A673 (cell line): Measurements from ENCODE around the gene SGF29. TPM values are rescaled to one million over a fixed set of nuclear protein-coding genes. Genes with fewer than 3 reads are reported as not detected.
"Not testable (repeated sequence)": the region's sequence is repeated elsewhere in the genome, so short reads cannot be mapped to it uniquely, and the experiment has no call there.

Experiments
- BruUV-seq: library from RNA; stranded (reverse); fragments of 400-500 nt; replicated peaks from 2 replicates; lab custom pipeline; 2021; lab: Mats Ljungman, UMichigan
- CTCF ChIA-PET: fragments of 300-600 bp; sonication (Branson Sonifier 250); formaldehyde crosslinking; loops from one replicate; lab custom pipeline; 2022; ENCODE audit warnings: antibody characterized with exemption; lab: Charles Lee
- POLR2A ChIA-PET: fragments of 300-600 bp; sonication (Branson Sonifier 250); formaldehyde crosslinking; loops from one replicate; lab custom pipeline; 2022; ENCODE audit warnings: antibody characterized with exemption; ENCODE audit not compliant: low non-redundant PET; lab: Charles Lee
- DNase-seq: peaks from one replicate; pipeline ENCODE4 v3.0.0-alpha.2; 2015; ENCODE audit warnings: low spot score
- H3K27ac ChIP-seq: fragments of 200-600 bp; sonication (generic); 2 replicates; pipeline ENCODE4 v1.5.1; 2016; ENCODE audit warnings: mixed run types, low read depth, mild to moderate bottlenecking, mixed read lengths, antibody characterized with exemption, low read length; ENCODE audit not compliant: poor library complexity, severe bottlenecking
- H3K27me3 ChIP-seq: fragments of 200-600 bp; sonication (generic); replicated peaks from 2 replicates; pipeline ENCODE4 v1.6.1; 2017; ENCODE audit warnings: mixed run types, low read depth, mild to moderate bottlenecking, mixed read lengths, antibody characterized with exemption, low read length; ENCODE audit not compliant: insufficient read depth, poor library complexity
- H3K36me3 ChIP-seq: fragments of 200-600 bp; sonication (generic); 2 replicates; pipeline ENCODE4 v1.6.1; 2016; ENCODE audit warnings: mixed run types, mild to moderate bottlenecking, mixed read lengths, antibody characterized with exemption, low read length; ENCODE audit not compliant: insufficient read depth, poor library complexity, severe bottlenecking
- H3K4me1 ChIP-seq: fragments of 200-600 bp; sonication (generic); 2 replicates; pipeline ENCODE4 v1.6.1; 2017; ENCODE audit warnings: mixed run types, mild to moderate bottlenecking, mixed read lengths, antibody characterized with exemption, low read length; ENCODE audit not compliant: insufficient read depth, poor library complexity, severe bottlenecking
- H3K4me3 ChIP-seq: fragments of 200-600 bp; sonication (generic); 2 replicates; pipeline ENCODE4 v1.5.1; 2016; ENCODE audit warnings: low read depth, mixed run types, mild to moderate bottlenecking, mixed read lengths, low read length; ENCODE audit not compliant: poor library complexity, severe bottlenecking
- H3K9me3 ChIP-seq: fragments of 200-600 bp; sonication (generic); 2 replicates; pipeline ENCODE4 v1.6.1; 2016; ENCODE audit warnings: mixed run types, low read depth, mild to moderate bottlenecking, mixed read lengths, antibody characterized with exemption, low read length; ENCODE audit not compliant: poor library complexity, severe bottlenecking
- EZH2 ChIP-seq: fragments of 200-600 bp; sonication (generic); IDR thresholded peaks from 2 replicates; pipeline ENCODE4 v1.6.1; 2017; ENCODE audit warnings: borderline replicate concordance, low read depth, mild to moderate bottlenecking, mixed read lengths, antibody characterized with exemption, low read length; ENCODE audit not compliant: poor library complexity, severe bottlenecking
- intact Hi-C: fragments of 100-400 bp; cut with micrococcal nuclease; formaldehyde crosslinking; loops from one replicate; pipeline ENCODE4 v1.10.0; 2022; ENCODE audit not compliant: unreplicated experiment
- total RNA-seq: library from RNA; stranded (reverse); gene quantifications from 2 replicates; pipeline ENCODE4 v1.2.3, GENCODE V29; 2021
- TF ChIP-seq, protein P1 (sequence below): fragments of 300-800, 200-600 bp; sonication (generic); conservative IDR thresholded peaks from 2 replicates; pipeline ENCODE4 v1.5.1; 2017; ENCODE audit warnings: low read depth, mild to moderate bottlenecking, antibody characterized with exemption, low read length, moderate library complexity, mixed read lengths

Gene SGF29
- total RNA-seq, 1 experiment from 2014 or later = 42.3 TPM

DNA sequence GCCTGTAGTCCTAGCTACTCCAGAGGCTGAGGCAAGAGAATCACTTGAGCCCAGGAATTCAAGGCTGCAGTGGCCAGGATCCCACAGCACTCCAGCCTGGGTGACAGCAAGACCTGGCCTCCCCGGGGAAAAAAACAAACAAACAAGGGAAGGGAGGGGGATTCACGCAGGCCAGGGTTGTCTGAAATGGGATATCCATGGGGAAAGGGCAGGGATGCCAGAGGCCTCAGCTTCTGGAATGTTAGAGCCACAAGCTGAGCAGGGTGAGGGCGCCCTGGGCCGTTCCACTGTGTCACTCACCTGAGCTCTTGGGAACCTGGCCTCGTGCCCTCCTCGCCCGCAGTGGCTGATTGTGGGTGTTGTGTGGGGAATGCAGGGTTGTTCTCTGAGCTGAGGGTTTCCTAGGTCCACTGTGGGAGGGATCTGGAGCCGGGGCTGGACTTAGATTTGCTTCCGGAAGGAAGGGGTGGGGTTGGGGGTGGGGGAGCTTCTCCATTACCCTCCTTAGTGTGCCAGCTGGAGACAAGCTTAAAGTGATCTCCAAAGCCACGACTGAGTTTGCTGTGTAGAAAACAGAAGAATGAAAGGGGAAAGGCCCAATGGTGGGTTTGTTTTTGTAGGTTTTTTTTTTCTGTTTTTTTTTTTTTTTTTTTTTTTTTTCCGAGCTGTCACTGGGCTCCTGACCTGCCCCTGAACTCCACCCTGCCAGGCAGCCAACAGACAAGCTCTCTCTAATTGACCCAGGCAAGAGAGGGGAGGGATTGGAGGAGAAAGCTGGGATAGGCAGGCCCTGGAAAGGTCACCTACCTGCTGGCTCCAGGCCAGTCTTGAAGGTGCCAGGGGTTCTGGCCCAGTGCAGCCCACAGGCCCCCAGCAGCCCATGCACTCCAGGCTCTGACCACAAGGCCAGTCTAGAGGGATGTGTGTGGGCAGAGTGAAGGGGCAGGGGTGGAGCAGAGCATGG, 56.2 kb downstream of the SGF29 start, which contains the start of gene SULT1A1:
Gene SULT1A1, minus strand, starts transcription at position 414 of the 964 bp plus-strand sequence. CDS start 1,189 bp downstream, outside the sequence.
- H3K4me1 ChIP-seq = no peaks in the 10 kb centered on the region
- BruUV-seq = no TSS peak

DNA sequence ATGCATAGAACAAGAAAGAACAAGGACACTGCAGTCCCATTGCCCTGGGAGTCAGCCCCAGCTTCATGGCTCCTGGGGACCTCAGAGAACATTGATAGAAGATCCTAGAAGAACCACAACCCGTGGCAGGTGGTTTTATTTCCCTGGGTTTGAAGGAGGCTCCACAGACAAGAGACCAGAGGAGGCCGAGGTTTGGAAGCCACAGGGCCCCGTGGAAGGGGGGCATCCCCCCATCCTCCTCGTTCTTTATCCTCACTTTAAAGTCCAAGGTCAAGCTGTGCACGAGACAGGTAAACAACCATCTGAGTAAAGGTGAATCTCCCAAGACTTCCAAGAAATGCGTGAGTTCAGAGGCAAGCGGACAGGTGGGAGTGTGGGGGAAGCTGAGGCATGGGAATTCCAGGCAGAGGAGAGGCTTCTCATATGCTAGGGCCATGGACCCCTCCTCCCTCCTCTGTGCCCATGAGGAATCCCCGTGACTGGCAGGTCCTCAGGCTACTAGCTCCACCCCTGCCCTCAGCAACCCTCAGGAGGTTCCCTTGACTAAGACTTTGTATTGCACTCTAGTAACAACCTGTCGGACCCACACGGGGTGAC, 57.0 kb downstream of the SGF29 start:
- TF ChIP-seq, protein P1, sequence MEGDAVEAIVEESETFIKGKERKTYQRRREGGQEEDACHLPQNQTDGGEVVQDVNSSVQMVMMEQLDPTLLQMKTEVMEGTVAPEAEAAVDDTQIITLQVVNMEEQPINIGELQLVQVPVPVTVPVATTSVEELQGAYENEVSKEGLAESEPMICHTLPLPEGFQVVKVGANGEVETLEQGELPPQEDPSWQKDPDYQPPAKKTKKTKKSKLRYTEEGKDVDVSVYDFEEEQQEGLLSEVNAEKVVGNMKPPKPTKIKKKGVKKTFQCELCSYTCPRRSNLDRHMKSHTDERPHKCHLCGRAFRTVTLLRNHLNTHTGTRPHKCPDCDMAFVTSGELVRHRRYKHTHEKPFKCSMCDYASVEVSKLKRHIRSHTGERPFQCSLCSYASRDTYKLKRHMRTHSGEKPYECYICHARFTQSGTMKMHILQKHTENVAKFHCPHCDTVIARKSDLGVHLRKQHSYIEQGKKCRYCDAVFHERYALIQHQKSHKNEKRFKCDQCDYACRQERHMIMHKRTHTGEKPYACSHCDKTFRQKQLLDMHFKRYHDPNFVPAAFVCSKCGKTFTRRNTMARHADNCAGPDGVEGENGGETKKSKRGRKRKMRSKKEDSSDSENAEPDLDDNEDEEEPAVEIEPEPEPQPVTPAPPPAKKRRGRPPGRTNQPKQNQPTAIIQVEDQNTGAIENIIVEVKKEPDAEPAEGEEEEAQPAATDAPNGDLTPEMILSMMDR = no peak
- no peak for TF ChIP-seq EZH2
- H3K4me3 ChIP-seq = no peak overlapping the region
- intact Hi-C loops = no loop called here
- no peaks in the 10 kb centered on the region for H3K9me3 ChIP-seq
- H3K4me1 ChIP-seq = no peaks in the 10 kb centered on the region
- no peaks in the 10 kb centered on the region for H3K36me3 ChIP-seq
- BruUV-seq = no TSS peak
- POLR2A ChIA-PET = no interaction called here
- CTCF ChIA-PET = interaction anchor here (0.6 kb wide), 1 partner anchor 40 kb away, joined by 3 read pairs; no protein-coding TSS in a partner anchor
- no peak overlapping the region for H3K27ac ChIP-seq
- H3K27me3 ChIP-seq = no peaks in the 10 kb centered on the region
- DNase-seq = no peak

More for the DNA sequence above, 56.2 kb downstream of the SGF29 start, which contains the start of gene SULT1A1:
- intact Hi-C loops = no loop called here
- no peaks in the 10 kb centered on the region for H3K27me3 ChIP-seq
- POLR2A ChIA-PET = no interaction called here
- H3K27ac ChIP-seq = no peak within 1 kb of the TSS
- TF ChIP-seq, protein P1 = no peak
- no peak for TF ChIP-seq EZH2
- peak; percentile 33 for DNase-seq
- CTCF ChIA-PET = no interaction called here
- peak within 1 kb of the TSS; percentile 15 for H3K4me3 ChIP-seq
- no peaks in the 10 kb centered on the region for H3K9me3 ChIP-seq
- no peaks in the 10 kb centered on the region for H3K36me3 ChIP-seq

DNA sequence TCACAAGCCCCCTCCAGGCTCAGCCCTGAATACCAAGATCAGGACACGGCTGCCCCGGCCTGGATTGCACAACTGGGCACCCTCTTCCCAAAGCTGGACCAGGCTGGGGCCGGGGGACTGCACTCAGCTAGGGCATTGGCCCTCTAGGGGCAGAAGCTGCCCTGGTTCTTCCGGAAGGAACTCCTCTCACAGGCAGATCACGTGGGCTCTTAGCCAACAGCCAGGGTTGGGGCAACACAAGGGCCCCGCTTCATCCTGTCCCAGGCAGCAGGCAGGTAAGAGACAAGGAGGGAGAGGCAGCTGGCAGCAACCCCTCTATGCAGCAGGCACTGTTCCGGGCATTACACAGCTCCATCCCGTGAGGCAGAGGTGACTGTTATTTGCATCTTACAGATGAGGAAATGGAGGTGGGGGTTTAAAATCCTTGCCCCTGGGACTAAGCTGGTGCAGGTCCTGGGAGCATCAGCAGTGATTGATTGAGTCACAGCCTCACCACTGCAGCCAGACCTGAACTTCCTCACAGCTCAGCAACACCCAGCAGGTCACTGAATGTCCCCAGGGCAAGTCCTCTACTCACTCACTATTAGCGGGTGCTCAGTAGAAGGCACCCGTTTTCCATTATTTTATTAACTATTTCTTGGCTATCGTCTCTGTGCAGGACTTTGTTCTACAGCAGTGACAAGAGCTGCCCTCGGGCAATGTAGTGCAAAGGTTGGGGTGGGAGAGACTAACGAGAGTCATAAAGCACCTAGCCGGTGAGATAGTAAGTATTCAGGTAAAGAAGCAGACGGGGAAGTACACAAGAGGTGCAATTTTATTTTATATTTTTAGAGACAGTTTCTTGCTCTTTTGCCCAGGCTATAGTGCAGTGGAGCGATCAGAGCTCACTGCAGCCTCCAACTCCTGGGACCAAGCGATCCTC, 58.9 kb downstream of the SGF29 start:
- H3K4me3 ChIP-seq, DNase-seq, H3K27me3 ChIP-seq, BruUV-seq, intact Hi-C loops, POLR2A ChIA-PET, H3K9me3 ChIP-seq, H3K4me1 ChIP-seq, CTCF ChIA-PET, H3K36me3 ChIP-seq, H3K27ac ChIP-seq: not testable (repeated sequence)

DNA sequence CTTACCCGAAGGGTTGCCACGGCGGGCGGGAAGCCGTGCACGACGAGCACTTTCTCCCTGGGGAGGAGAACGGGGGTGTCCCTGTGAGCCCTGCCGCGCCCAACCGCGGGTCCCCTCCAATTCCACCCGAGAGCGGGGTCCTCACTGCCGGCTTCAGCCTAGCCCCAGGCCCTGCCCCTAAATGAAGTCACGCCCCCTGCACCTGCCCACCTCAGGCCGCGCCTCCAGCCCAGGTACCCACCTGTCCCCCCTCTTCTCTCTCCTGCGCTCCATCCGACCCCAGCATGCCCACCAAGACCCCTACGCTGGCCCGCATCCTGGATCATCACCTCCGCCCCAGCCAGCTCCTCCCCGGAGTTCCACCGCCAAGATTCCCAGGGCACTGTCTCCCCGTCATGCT, 60.2 kb downstream of the SGF29 start:
- H3K27me3 ChIP-seq, BruUV-seq, H3K4me3 ChIP-seq, DNase-seq, CTCF ChIA-PET, H3K27ac ChIP-seq, H3K4me1 ChIP-seq, H3K9me3 ChIP-seq, intact Hi-C loops, POLR2A ChIA-PET, H3K36me3 ChIP-seq: not testable (repeated sequence)

DNA sequence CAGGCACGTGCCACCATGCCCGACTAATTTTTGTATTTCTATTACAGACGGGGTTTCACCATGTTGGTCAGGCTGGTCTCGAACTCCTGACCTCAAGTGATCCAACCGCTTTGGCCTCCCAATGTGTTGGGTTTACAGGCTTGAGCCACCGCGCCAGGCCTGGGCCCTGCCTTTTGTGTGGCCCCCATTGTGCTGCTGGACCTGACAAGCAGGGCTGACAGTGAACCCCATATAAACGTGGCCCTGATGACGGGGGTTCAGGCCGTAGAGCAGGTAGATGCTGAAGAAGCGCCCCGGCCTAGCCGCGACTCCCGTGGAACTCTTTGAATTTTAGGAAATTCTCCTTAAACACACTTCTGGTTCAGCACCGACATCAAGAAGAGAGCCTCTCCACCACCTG, 60.8 kb downstream of the SGF29 start:
- H3K27ac ChIP-seq, H3K27me3 ChIP-seq, intact Hi-C loops, POLR2A ChIA-PET, BruUV-seq, H3K36me3 ChIP-seq, H3K9me3 ChIP-seq, H3K4me3 ChIP-seq, H3K4me1 ChIP-seq, CTCF ChIA-PET, DNase-seq: not testable (repeated sequence)
